Measurements from ENCODE around the gene CCDC196.

CCDC196 gene

DNA sequence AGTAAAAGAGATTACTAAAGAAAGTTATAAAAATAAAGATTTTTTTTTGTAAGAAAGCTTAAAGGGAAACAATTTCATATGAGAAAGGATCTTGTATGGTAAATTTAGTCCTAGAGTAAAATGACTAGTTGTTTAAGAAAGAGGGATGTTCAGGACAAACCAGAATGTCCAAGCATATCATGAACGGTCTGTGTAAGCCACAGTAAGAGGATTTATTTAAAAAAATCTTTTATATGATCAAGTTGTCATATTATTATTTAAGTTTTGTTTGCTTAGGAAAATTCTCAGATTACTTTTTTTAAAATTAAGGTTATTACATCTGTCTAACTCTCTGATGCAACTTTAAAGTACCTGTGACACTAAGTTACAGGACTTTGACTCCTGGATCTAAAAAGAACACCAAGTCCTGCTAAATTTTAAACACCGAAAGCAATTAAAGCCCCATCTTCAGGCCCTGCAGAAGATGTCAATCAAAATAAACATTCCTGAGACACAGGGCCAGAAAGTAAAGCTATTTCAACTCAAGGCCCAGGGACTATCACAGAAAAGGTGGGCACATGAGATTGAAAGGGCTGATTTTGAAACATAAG is 17.3 kb upstream of the CCDC196 start:
- H3K27me3 ChIP-seq (ENCODE audit: low read length), result no peaks in the 10 kb centered on the region
- H4K20me1 ChIP-seq (ENCODE audit: low read depth, low read length), result no peaks in the 10 kb centered on the region
- peaks cover 8% of the 10 kb centered on the region; the same call in 1 of the 2 replicates for H3K9me3 ChIP-seq (ENCODE audit: insufficient read depth, low read length)
- no peaks in the 10 kb centered on the region for H3F3A ChIP-seq (ENCODE audit: insufficient read depth)
- H3K36me3 ChIP-seq (ENCODE audit: low read length), result no peaks in the 10 kb centered on the region
- no peaks in the 10 kb centered on the region for H3K79me2 ChIP-seq (ENCODE audit: insufficient read depth, low read length)
- no peaks in the 10 kb centered on the region for H3K9me2 ChIP-seq (replicated peaks; ENCODE audit: insufficient read depth, low read length)
- TF ChIP-seq CTCF (IDR thresholded peaks at IDR 0.05; ENCODE audit: insufficient read depth, low read length, poor library complexity, severe bottlenecking) (no peak), EZH2phosphoT487 (conservative IDR thresholded peaks at IDR 0.05; ENCODE audit: low read length) (no peak)
- H3K4me2 ChIP-seq (ENCODE audit: low read depth, low read length, poor library complexity, severe bottlenecking), result no peak overlapping the region
- H2AFZ ChIP-seq (ENCODE audit: low read depth, low read length, severe bottlenecking), result no peak overlapping the region
- no peak overlapping the region for H3K9ac ChIP-seq (ENCODE audit: low read length)
- no peak overlapping the region for H3K4me3 ChIP-seq (ENCODE audit: insufficient read depth, low read length, poor library complexity, severe bottlenecking)
- no peak overlapping the region for H3K27ac ChIP-seq (ENCODE audit: low read depth, low read length)

DNA sequence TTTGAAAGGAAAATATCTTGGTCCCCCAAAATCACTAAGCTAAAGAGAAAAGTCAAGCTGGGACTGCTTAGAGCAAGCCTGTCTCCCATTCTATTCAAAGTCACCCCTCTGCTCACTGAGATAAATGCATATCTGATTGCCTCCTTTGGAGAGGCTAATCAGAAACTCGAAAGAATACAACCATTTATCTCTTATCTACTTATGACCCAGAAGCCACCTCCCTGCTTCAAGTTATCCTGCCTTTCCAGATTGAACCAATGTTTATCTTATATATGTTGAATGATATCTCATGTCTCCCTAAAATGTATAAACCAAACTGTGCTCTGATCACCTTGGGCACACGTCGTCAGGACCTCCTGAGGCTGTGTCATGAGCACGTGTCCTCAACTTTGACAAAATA is 14.6 kb upstream of the CCDC196 start:
- Histone ChIP-seq H2AFZ (ENCODE audit: low read depth, low read length, severe bottlenecking) (no peak overlapping the region), H3K4me2 (ENCODE audit: low read depth, low read length, poor library complexity, severe bottlenecking) (no peak overlapping the region), H3K9me2 (replicated peaks; ENCODE audit: insufficient read depth, low read length) (no peaks in the 10 kb centered on the region), H3K36me3 (ENCODE audit: low read length) (no peaks in the 10 kb centered on the region), H3K9ac (ENCODE audit: low read length) (no peak overlapping the region), H4K20me1 (ENCODE audit: low read depth, low read length) (no peaks in the 10 kb centered on the region), H3K79me2 (ENCODE audit: insufficient read depth, low read length) (no peaks in the 10 kb centered on the region), H3K27me3 (ENCODE audit: low read length) (no peaks in the 10 kb centered on the region), H3K9me3 (ENCODE audit: insufficient read depth, low read length) (peaks cover 8% of the 10 kb centered on the region; the same call in 1 of the 2 replicates), H3K4me3 (ENCODE audit: insufficient read depth, low read length, poor library complexity, severe bottlenecking) (no peak overlapping the region), H3K27ac (ENCODE audit: low read depth, low read length) (no peak overlapping the region), H3F3A (ENCODE audit: insufficient read depth) (no peaks in the 10 kb centered on the region)
- no peak for TF ChIP-seq CTCF (IDR thresholded peaks at IDR 0.05; ENCODE audit: insufficient read depth, low read length, poor library complexity, severe bottlenecking)
- TF ChIP-seq EZH2phosphoT487 (conservative IDR thresholded peaks at IDR 0.05; ENCODE audit: low read length), result no peak

DNA sequence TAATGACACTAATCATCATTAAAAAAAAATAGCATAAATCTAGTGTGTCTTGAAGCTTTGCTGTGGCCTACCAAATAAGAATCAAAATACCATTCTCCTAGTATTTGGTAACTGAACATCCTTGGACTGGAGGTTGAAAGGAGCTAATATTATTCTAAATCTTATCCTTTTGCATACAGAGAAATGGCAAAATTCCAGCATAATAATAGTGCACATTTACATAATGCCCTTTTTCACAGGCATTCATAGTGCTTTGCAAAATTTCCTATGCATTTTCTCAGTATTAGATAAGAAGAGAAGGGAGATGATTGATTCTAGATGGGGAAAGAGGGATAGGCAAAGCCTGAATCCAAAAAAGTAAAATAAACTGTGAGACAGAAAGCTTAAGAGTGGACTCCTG is 13.9 kb upstream of the CCDC196 start:
- peaks cover 8% of the 10 kb centered on the region; the same call in 1 of the 2 replicates for H3K9me3 ChIP-seq (ENCODE audit: insufficient read depth, low read length)
- H4K20me1 ChIP-seq (ENCODE audit: low read depth, low read length), result no peaks in the 10 kb centered on the region
- H3K36me3 ChIP-seq (ENCODE audit: low read length), result no peaks in the 10 kb centered on the region
- H3K9ac ChIP-seq (ENCODE audit: low read length), result no peak overlapping the region
- TF ChIP-seq CTCF (IDR thresholded peaks at IDR 0.05; ENCODE audit: insufficient read depth, low read length, poor library complexity, severe bottlenecking) (no peak), EZH2phosphoT487 (conservative IDR thresholded peaks at IDR 0.05; ENCODE audit: low read length) (no peak)
- no peak overlapping the region for H2AFZ ChIP-seq (ENCODE audit: low read depth, low read length, severe bottlenecking)
- H3K27ac ChIP-seq (ENCODE audit: low read depth, low read length), result no peak overlapping the region
- H3F3A ChIP-seq (ENCODE audit: insufficient read depth), result no peaks in the 10 kb centered on the region
- H3K79me2 ChIP-seq (ENCODE audit: insufficient read depth, low read length), result no peaks in the 10 kb centered on the region
- no peaks in the 10 kb centered on the region for H3K9me2 ChIP-seq (replicated peaks; ENCODE audit: insufficient read depth, low read length)
- H3K4me2 ChIP-seq (ENCODE audit: low read depth, low read length, poor library complexity, severe bottlenecking), result no peak overlapping the region
- no peaks in the 10 kb centered on the region for H3K27me3 ChIP-seq (ENCODE audit: low read length)
- no peak overlapping the region for H3K4me3 ChIP-seq (ENCODE audit: insufficient read depth, low read length, poor library complexity, severe bottlenecking)

All from SU-DHL-6 (cell line).